ENCODE results near the gene SENP1.

- TF ChIP-seq CTCF (IDR thresholded peaks at IDR 0.05; ENCODE audit: poor library complexity, severe bottlenecking) (no peak), EZH2 (IDR thresholded peaks at IDR 0.05; ENCODE audit: borderline replicate concordance, insufficient read depth, low read length, poor library complexity, severe bottlenecking) (no peak)
Measured at GRCh38 chr12:48025281-48025680, 80.6 kb downstream of the SENP1 start.
